ENCODE data around the gene PKNOX2.

PKNOX2 gene

GRCh38 chr11:125370561-125371389, 206.2 kb downstream of the PKNOX2 start:
- DNase-seq, result no peak

DNA sequence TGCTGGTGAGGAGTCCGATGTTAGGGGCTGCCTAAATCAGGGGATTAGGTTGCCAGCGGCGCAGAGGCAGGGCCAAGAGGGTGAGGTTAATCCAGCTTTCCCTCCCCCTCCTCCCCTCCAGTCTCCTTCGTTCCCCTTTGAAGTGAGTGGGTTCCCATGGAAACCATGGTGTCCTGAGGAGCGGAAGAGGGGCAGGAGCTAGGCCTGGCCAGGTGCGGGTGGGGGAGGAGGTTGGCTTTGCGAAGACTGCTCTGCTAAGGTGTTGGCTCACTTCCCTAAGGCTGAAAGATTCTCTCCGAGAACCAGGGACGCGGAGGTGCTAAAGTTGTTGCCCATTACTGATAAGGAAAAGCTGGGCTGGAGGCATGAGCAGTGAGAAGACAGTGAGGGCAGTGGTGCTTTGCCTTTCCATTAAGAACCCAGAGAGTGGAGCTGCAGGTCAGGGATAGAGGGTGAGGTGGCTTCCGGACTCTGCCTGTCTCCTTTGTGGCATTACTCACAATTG, 206.9 kb downstream of the PKNOX2 start:
- DNase-seq, result no peak

DNA sequence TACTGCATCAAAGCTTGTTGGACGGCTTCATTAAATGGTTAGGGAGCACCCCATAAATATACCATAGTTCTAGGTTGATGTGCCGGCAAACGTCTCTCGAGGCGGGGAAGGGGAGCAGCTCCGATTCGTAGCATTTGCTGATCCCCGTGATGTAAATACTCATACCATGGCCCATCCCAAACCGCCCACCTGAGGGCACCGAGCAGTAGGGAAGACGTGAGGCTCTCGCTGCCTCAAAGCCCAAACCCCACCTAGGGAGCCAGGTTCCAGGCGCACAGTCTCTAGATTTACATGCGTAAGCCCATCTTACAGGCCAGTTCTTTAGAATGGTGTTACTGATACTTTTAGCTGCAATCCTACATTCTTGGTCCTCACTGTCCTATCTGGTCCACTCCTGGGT, 207.5 kb downstream of the PKNOX2 start:
- no peak for DNase-seq

GRCh38 chr11:125372911-125373310, 208.4 kb downstream of the PKNOX2 start:
- DNase-seq, result no peak

DNA sequence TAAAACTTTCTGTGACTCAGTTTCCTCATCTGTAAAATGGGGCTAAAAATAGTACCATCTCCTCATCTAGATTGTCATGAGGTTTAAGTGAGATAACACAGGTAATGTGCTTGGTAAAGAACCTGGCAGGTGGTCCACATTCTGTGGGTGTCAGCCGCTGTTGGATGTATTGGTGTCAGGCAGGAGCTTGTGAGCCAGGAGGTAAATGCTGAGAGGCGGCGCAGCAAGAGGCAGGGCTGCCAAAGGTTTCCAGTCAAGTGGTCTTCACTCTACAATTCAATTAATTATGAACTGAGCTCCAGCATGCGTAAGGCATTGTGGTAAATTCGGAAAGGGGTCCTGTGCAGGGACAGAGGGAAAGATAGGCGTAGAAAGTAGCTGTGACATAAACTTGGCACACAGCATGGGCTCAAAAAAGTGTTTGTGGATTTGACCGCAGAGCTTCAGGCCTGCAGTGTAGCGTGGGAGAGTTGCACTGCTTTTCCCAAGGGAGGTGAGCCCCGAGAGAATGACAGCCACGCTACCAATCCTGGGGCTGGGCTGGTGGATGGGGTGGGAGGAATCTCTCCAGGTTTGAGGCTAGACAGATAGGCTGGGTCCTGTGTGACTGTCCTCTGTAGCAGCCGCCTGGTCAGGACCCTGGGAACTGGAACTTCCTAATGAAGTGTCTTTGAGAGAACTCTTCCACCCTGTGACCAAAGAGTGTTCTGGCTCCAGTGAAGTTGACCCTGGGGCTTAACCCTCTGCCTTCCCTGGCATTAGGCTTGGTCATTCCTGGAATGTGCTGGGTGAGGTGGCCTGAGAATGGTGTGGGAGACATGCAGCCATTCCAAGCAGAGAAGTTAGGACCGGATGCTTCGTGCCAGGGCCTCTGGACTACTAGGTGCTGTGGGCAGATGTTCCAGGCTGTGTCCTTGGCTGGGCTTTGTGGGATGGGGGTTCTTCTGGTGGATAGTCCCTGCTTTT, 209.2 kb downstream of the PKNOX2 start:
- no peak for DNase-seq

- no peak for DNase-seq
These were observed 209.8 kb downstream of the PKNOX2 start for GRCh38 chr11:125374398-125374797.

DNA sequence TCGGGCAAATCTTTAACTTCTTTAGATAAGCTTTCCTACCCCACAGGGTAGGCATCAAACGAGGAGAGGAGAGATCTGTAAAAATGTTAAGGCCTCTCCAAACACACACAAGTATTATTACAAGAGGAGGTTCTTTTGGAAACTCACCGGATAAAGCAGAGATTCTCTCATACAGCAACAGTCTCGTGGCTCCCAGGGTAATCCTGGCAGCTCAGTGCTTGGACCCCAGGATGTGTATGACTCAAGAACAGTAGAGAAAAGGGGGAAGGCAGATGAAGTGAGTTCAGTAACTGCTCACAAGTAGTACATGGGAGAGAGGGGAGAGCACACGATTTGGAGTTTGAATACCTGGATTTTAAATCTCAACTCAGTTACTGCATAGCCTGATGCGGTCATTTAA, 210.6 kb downstream of the PKNOX2 start:
- DNase-seq, result no peak

GRCh38 chr11:125376117-125376516, 211.6 kb downstream of the PKNOX2 start:
- no peak for DNase-seq

DNA sequence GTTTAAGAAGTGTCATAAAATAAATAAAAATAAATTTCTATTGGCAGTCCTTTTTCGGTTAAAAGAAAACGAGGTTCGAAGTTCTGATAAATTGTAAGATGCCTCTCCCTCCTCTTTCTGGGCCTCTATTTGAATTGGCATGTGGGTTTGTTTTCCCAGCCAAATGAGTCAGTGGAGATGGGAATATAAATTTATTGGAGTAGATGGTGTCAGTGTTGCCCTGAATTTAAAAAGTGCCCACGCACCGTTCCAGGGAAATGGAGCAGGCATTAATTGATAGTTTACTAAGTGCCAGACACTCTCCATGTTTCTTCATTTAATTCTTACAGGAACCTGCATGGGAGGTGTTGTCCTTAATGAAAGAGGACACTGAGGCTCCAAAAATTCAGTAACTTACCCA, 212.3 kb downstream of the PKNOX2 start:
- no peak for DNase-seq

DNA sequence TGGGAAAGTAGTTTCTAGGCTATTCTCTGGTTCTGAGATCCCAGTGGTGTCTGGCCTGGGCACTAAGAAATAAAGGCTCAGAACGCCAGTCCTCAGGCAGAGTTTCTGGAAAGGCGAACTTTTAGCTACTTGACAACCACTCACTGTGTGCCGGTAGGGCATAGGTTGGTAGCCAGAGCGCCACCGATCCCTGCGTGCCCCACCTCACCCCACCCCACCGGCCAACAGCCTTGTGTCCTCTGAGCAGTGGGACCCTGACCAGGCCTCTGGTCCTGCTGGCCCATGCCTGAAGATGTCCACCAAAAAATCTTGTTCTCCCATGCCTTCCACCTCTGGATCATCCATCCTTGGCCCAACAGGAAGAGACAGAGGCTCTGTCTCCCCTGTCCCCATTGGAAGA, 213.5 kb downstream of the PKNOX2 start:
- no peak for DNase-seq

GRCh38 chr11:125378571-125378970, 214.0 kb downstream of the PKNOX2 start:
- DNase-seq, result no peak

DNA sequence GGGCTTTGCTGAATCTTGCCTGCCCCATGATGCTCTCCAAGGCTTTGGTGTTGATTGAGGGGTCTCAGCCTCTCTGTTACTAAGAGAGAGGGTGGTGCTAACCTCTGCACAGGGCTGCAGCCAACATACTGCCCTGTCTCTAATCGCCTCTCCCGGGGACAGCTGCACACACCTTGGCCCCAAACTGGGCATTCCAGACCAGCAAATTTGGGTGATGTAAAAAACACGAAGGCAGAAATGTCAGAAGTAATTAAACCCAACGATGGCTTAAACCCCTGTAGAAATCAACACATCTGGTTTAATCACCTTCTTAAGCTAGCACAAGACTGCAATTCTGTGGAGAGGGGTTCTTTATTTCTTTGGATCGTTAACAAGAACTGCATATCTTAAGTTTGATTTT, 215.0 kb downstream of the PKNOX2 start:
- DNase-seq, result no peak

GRCh38 chr11:125379981-125380380, 215.4 kb downstream of the PKNOX2 start:
- DNase-seq, result no peak

DNA sequence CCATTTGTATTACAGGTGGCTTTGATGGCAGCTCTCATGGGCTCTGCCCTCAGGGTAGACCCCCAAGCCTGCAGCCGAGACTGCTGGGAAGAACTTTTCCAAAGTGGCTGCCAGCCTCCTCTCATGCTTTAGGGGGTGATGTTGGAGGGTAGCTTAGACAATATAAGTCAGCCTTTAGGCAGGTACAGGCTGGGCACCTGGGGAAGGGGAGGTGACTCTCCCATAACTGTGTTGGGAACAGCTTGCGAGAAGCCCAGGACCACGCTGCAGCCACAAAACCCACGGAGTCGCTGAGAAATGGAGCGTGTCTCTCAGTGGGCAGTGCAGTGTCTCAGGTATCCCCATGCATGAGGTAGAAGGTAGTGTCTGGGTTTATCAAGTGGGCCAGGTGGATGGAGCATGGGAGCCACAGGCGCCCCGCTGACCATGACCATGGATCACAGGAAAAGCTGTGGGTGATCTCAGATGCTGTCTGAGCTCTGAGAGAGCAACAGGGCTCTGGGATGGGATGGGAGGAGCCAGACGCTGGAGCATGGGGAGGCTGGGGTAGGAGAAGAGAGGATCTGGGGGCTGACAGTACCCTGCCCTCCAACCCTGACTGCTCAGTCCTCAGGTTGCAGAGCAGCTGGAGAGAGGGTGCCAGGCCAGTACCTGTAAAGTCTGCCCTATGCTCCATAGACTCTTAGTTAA, 216.3 kb downstream of the PKNOX2 start:
- no peak for DNase-seq

DNA sequence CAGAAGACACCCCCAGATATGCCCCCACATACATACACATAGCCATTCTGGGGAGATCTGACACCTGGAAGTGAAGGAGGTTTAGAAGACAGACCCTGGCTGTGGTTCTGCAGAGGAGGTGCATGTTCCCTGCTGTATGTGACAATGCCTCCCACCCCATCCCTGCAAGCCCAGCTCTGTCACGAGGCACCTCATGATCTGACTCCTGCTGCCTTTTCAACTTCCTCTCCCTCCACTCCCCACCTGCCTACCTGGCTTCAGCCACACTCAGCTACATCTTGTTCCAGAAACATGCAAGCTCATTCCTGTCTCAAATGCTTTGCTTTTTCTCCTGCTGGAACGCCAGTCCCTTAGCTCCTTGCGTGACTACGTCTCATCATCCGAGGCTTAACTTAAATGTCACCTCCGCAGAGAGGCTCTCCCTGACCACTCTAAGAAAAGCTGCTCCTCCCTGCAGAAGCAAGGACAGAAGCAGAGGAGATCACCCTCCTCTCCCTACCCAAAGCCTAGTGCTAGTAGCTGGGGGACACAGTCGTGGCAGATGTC, 217.0 kb downstream of the PKNOX2 start:
- DNase-seq, result no peak

GRCh38 chr11:125382314-125382791, 217.8 kb downstream of the PKNOX2 start:
- no peak for DNase-seq

DNA sequence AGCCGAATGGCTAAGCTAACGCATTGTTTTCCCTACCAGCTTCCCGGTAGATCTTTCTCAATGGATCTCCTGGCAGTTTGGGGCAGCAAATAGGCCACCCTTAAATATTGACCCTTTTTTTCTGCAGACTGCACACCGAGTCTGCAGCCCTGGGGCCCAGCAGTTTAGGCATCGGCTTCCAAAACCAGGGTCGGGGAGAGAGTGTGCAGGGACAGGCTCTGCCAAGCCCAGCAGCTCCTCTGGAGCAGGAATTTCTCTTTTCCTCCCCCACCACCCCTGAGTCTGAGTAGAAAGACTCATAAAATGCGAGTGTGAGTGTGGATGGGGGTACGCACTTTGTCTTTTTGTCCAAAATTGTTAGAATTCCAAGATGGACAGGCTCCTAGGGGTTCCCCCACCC, 218.3 kb downstream of the PKNOX2 start:
- DNase-seq, result no peak

DNA sequence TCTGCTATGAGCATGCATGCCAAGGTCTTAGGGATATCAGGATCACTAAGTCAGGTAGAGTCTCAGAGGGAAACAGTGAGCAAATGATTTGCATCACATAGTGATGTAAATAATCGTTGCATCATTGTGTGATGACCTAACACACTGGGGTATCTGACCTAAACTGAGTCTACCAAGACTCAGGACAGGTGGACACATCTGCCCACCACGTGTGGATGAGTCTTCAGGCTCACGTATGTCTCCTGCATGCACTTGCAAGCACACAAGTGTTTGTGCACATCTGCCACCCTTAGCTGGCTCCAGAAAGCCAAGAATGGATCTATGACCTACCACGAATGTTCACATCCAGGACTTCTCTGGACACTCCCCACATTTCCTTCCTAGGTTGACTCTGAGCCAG, 220.3 kb downstream of the PKNOX2 start:
- no peak for DNase-seq

- DNase-seq, result no peak
These were observed 223.3 kb downstream of the PKNOX2 start for GRCh38 chr11:125387901-125388300.

GRCh38 chr11:125388611-125389010, 224.1 kb downstream of the PKNOX2 start:
- no peak for DNase-seq

DNA sequence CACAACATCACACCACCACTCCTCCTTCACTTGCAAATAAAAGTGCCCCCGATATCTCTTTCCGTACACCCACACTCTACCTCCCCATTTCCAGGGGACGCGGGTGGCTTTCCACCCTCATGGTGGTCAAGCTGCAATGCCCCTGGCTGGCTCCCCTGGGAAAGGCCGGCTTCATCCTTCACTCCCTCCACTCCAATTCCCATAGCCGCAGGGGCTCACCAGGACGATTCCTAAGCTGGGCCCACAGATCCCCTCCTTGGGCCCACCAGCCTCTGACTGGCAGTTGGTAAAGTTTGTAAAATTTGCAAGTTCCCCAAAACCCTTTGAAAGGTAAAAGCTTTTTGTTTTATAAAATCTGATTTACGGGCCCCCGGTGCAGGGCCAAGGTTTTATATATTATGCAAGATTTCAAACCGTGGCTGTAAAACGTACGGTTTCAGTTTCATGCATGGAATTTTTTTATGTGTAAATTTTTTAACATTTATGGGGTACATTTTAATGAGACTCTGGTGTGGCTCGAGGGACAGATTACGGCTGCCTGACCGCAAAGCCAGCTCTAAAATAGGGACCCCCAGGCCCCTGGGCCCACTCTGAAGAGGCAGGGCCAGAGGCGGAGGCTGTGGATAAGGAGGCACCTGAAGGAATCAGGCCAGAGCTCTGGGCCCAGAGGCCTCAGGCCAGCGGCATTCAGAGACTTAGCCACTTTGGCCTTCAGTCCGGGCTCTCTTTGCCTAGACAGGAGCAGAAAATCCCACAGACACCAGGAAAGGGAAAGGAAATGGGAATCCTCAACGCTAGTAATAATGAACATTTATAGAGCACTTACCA, 225.0 kb downstream of the PKNOX2 start:
- DNase-seq, result no peak

GRCh38 chr11:125390946-125391345, 226.4 kb downstream of the PKNOX2 start:
- no peak for DNase-seq

Measured in NCI-H1436 (cell line).